Measurements from ENCODE around the gene IFT25.
"Not testable (repeated sequence)": the region's sequence is repeated elsewhere in the genome, so short reads cannot be mapped to it uniquely, and the experiment has no call there.

GRCh38 chr1:53875150-53875549, 70.3 kb downstream of the IFT25 start:
- not testable (repeated sequence) for TF ChIP-seq CTCF (IDR thresholded peaks at IDR 0.05 in 8 of 11, conservative IDR thresholded peaks at IDR 0.05 in 3 of 11); POLR2A (IDR thresholded peaks at IDR 0.05)
